ENCODE results near the gene CYP46A1.

DNA sequence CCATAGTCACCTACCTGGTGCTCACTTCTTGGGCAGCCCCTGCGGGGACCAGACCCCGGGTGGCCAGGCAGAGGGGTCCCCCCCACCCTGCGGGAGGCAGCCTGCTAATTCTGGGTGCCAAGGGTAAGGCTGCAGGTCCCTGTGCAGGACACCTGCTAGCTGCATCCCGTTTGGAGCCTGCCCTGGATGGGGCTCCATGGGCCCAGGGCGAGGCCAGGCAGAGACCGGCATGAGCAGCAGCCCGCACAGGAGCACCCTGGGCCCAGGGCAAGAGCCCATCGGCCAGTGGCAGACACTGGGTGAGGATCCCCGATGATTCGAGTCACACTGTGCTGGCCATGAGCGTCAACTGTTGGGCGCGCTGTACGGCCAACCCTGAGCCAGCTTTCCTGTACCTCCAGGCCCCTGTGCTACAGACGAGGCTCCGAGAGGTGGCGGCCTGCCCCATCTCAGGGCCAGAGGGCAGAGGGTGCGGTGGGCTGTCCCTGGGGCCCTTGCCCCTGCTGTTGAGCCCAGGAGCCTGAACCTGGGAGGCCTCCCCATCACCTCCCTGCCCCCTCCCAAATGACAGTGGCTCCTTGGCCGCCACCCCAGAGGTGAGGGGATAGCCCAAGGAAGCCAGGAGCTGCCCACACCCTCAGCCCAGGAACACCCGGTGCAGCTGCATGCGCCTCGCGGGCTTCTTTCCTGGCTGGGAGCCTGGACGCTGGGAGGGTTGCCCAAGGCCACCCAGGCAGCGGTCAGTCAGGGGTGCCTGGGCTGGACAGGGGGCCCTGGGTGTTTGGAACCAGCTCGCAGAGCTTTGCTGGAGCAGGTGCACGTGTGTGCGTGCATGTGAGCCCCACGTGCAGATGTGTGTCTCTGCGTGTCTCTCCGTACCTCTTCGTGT lies 47.7 kb downstream of the CYP46A1 start:
- TF ChIP-seq GATA3 (IDR thresholded peaks at IDR 0.05; ENCODE audit: low read depth, low read length) (no peak), GATA2 (IDR thresholded peaks at IDR 0.05; ENCODE audit: low read depth, low read length) (no peak)
